ENCODE data around the gene PPP2R1B.

PPP2R1B gene

GRCh38 chr11:111693224-111693937, 72.8 kb downstream of the PPP2R1B start:
- DNase-seq (no peak), ATAC-seq (no peak)

- ATAC-seq (no peak), DNase-seq (no peak)
These were observed 74.4 kb downstream of the PPP2R1B start for GRCh38 chr11:111691741-111692140.

- ATAC-seq: no peak
- no peak for DNase-seq
These were observed 75.0 kb downstream of the PPP2R1B start for GRCh38 chr11:111691176-111691575.

- ATAC-seq (no peak), DNase-seq (no peak)
These were observed 78.2 kb downstream of the PPP2R1B start for GRCh38 chr11:111688013-111688412.

GRCh38 chr11:111684251-111684650, 81.9 kb downstream of the PPP2R1B start:
- ATAC-seq (no peak), DNase-seq (no peak)

GRCh38 chr11:111683806-111684205, 82.4 kb downstream of the PPP2R1B start:
- no peak for ATAC-seq
- DNase-seq: no peak

GRCh38 chr11:111680486-111681175, 85.6 kb downstream of the PPP2R1B start:
- ATAC-seq: no peak
- no peak for DNase-seq
